GM21360 (cell line): Measurements from ENCODE around the gene TBC1D22A.

Experiments
- ATAC-seq: cut with Tn5 transposase; IDR thresholded peaks from one replicate; pipeline ENCODE4 v1.9.1; 2021; ENCODE audit warnings: mild to moderate bottlenecking, moderate library complexity; ENCODE audit not compliant: unreplicated experiment

Gene TBC1D22A

DNA sequence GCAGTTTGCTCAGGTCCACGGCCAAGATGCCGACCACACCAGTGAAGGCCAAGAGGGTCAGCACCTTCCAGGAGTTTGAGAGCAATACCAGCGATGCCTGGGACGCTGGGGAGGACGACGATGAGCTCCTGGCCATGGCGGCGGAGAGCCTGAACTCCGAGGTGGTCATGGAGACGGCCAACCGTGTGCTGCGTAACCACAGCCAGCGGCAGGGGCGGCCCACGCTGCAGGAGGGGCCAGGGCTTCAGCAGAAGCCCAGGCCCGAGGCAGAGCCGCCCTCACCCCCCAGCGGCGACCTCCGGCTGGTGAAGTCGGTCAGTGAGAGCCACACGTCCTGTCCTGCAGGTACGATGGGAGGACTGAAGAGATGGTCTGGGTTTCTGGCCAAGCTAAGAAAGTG, 31.0 kb downstream of the TBC1D22A start:
- ATAC-seq: no peak

DNA sequence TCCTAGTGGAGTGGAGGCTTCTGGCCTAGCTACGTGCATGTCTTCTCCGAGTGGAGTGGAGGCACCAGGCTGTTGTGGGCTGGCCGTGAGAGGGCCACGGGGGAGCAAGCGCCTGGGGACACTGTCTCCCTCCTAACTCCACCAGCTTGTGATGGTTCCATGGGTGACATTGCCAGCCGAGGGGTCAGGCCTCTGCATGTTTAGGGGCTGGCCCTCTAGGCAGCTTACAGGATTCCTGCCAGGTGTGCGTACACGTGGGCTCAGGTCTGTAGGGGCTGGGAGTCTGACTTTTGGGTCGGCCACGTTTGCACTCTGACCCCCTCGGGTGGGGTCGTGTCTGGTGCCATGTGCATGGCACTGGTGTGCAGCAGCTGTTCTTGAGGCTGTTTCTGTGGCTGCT, 31.6 kb downstream of the TBC1D22A start:
- no peak for ATAC-seq

DNA sequence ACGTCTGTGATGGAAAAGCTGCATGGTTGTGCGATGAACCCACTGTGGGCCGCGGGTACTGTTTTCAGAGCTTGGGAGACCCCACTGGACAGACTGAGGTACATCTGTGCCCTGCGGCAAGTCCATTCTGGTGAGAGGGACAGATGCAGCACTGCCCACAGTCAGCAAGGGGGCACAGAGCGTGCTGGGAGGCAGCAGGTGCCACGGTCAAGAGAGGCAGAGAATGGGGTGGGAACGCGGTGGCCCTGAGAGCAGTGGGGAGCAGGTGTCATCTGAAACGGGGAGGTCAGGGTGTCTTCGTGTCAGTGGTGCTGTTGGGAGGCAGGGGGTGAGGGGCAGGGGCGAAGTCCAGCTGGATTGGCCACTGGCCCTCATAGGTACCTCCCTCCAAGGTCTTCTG, 32.0 kb downstream of the TBC1D22A start:
- no peak for ATAC-seq

DNA sequence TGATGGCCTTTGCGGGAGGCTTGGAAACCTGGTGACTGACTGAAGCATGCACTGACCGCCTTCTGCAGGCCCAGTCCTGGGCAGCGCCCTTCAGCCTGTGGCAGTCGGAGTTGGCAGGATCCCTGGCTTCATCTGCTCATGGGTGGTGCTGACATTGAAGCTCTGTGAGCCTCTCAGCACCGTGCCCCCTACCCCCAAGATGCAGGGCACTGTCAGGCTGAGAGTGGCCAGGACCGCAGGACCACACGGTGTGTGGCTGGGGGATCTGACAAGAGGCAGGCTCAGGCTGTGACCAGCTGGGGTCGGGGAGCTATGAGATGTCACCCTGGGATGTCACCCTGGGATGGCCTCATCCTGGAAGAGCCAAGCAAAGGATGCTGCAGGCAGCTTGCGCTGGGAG, 32.7 kb downstream of the TBC1D22A start:
- ATAC-seq: no peak

DNA sequence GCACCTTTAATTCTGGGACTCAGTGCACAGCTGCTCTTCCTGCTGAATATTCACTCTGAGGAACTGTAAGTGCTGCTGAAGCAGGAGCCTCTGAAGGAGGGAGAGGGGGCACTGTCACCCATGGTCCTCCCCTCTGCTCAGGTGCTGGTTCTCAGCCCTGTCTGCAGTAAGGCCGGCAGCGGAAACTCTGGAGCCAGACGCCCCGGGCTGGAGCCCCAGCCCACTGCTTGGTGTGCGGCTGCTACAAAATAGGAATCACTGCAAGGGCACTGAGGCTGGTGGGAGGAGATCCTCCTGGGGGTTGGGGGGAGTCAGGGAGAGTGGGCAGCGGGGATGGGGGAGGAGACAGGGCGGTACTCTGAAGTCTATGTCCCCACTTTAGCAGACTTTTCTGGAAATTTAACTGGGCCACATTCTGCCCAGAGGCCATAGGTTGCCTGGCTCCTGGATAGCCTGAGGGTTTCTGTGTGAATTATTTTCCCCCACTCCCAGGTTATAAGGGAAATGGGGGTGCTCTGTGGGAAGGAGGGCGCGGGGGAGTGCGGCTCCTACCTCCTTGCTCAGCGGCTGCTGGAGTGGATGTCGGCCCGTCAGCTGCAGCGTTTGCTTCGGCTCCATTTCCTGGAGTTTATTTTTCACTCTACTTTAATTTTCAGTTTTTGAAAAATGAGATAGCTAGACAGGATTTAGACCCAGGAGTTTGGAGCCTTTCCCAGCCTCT, 33.6 kb downstream of the TBC1D22A start:
- no peak for ATAC-seq

DNA sequence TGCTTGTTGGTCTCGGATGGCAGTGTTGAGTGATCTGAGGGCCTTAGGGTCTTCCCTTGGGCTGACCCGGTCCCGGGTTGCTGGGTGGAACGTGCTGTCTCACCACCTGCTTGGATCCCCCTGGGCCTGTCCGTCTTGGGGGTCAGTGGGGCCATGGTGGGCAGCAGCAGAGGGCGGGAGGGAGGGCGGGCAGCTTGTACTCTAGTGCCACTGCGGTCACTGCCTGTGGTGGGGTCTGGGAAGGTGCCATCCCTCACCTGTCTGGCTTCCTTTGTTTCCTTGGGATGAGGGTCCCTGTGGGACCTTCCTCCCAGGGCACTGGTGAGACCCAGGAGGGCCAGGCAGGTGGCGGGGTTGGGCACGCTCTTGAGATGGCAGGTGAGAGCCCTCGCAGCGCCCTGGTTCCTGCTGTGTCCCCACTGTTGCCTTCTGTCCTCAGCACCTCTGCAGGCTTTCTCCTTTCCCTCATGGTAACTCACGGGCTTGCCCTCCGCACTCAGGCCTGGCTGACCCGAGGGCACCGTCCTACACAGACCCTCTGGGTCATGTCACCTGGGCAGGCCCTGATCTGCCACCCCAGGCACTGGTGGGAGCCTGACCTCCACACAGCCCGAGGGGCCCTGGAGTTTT, 34.2 kb downstream of the TBC1D22A start:
- no peak for ATAC-seq

DNA sequence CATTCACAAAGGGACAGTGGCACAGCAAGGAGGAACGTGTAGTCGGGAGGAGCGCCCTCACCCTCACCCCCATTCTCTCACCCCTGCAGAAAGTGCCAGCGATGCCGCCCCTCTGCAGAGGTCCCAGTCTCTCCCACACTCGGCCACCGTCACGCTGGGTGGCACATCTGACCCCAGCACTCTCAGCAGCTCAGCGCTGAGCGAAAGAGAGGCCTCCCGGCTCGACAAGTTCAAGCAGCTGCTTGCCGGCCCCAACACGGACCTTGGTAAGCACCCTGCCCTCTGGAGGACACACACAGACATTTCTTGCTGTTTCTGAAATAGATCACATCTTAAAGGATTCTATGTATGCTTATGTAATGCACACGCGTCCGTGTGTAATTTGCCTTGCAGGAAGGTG, 34.9 kb downstream of the TBC1D22A start:
- ATAC-seq: no peak

DNA sequence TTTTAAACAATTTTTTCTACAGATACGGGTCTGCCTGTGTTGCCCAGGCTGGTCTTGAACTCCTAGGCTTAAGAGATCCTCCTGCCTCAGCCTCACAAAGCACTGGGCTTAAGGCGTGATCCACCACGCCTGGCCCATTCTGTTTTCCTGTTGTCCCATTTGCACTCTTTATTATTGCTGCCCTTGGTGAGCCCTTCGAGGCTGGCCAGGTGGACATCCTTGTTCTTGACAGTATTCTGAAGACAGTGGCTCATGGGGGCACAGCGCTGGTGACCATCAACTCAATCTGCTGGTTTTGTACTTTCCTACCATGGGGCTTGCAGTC, 35.6 kb downstream of the TBC1D22A start:
- ATAC-seq: no peak

DNA sequence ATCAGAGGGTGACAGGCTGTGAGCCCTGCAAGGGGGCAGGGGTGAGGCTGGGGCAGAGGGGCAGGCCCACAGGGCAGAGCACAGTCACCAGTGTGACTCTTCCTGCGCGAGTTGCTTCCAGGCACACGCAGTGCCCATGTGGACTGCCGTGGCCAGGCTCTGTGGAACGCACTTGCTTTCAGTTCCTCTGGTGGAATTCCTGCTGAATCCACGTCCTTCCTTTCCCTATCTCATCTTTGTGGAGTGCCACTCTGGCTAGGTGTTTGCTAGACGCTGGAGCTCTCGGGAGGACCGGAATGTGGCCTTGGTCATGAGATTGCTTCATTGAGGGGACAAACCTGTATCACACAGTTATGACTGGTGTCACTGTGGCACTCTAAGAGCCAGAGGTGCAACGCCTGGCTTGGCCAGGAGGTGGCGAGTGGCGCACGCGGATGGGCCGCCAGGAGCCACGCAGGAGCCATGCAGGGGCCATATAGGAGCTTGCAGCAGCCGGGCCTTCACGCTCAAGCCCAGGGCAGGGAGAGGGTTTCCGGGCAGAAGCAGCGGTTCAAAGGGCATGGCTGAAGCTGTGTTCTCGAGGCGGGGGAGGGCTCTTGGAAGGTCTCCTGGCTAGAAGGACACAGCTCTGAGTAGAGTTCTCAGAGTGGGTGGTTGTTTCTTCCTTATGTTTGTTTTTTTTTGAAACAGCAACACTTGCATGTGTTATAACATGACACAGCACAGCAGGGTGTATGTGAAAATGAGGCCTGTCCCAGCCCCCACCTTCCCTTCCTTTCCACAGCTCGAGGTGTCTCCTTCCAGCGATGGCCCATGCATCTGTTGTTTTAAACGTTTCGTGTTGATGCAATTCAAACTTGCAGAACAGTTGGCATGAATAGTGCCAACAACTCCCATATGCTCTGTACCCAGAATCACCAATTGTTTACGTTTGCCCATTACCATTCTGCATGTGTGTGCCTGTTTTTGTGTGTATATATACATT, 36.2 kb downstream of the TBC1D22A start:
- ATAC-seq: peak; percentile 52

DNA sequence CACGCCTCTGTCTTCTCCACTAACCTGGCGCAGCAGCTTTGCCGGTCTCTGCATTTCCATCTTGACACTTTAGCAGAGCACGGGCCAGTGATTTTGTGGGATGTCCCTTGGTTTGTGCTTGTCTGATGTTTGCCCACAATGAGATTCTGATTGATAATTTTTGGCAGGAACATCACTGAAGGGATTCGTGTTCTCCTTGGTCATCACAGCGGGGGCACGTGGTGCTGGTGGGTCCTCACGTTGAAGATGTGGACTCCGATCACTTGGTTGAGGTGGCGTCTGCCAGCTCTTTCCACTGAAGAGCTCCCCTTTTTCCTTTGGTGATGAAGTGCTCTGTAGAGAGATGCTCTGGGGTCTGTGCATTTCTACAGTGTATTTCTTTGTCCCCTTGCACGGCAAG, 37.2 kb downstream of the TBC1D22A start:
- ATAC-seq: no peak

DNA sequence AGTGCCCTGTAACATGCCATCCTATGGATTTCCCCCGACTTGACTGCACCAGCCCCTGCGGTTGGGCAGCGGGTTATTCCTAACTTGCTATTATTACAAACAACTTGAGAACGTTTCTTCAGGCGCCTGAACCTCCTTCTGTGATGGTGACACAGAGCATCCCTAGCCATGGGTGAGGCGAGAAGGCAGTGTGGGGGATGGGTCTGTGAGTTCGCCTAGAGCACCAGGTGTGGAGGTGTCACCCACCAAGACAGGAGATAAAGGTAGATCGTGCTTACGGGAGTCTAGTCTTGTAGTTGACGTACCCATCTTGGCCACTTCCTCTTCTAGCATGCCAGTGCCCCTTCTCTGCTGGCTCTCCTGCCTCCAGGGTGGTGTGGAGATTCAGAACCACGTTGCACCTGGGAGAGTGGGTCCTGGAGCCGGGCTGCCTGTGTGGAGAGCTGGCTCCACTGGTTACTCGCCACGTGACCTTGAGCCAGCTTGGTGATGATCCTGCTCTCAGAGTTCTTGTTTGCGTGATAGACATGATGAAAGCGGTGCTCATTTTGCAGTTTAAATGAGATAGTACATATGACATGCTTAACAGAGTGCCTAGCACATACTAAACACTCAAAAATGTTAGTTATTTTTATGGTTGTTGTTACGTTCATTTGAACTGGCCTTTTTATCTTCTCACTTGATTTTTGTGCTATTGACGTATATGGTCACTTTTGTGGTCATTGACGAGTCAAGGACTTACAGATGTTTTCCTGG, 37.8 kb downstream of the TBC1D22A start:
- ATAC-seq: no peak

DNA sequence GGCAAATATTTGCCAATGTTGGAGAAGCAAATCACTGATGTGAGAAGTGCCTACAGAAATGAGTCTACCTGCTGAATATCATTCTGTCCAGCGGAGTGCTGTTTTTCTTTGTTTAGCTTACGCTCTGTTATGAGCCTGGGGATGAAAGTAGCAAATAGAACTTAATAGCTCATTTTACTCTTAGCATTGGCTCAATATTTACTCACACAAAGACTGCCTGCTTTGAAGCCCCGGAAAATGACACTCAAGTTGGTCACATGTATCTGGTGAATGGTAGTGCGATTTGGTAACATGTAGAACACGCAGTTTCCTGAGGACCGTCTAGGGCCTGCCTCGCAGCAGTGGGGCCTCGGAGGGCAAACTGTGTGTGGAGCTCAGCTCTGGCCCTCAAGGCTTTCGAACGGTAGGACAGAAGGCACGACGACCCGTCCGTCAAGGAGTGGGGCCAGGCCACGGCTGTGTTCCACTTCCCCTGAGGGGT, 38.9 kb downstream of the TBC1D22A start:
- no peak for ATAC-seq

DNA sequence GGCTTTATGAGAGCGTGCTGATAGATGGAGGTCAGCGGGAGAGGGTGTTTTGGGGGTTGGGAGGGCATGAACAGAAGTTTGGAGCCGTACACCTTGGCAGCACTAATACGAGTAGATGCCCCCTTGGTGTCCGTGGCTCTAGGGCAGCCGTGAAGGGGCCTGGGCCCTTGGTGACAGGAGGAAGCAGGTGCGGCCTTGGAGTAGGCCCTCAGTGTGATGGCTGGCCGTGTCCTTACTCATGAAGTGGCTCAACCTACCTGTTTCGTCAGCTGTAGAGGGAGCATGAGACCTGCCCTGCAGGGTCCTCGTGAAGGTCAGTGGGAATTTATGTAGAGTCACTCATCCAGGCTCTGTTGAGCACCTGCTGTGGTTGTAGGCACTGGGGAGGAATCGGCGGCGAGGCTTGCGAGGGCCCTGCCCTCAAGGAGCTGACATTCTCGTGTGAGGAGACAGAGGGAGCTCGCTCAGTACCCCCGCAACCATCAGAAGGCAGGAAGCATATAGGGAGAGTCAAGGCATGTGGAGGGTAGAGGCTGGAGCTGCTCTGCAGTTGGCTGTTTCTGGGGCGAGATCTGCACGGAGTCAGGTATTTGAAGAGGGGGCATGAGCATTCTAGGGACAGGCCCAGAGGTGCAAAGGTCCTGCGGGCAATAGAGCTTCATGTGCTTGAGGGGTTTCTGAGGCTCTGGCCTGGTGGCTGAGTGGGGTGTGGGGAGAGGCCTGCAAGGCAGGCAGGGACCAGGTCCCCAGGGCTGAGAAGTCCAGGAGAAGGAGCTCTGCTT, 39.6 kb downstream of the TBC1D22A start:
- ATAC-seq: no peak

DNA sequence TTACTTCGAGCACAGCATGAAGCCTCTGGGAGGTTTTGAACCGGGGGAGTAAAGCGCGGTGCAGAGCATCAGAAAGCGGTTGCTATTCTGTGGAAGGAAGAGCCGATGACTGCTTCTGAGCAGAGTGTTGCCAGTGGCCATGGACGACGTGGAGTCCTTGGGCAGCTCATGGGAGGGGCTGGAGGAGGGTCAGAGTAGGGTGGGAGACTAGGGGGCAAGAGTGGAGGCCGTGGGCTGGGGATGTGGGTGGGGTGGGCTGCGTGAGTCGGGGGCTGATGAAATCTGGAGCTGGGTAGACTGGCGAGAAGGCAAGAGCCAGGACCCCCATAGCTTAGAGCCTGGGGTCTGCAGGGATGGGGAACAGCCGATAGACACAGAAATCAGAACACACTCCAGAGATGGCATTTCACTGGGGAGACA, 40.2 kb downstream of the TBC1D22A start:
- ATAC-seq: no peak

DNA sequence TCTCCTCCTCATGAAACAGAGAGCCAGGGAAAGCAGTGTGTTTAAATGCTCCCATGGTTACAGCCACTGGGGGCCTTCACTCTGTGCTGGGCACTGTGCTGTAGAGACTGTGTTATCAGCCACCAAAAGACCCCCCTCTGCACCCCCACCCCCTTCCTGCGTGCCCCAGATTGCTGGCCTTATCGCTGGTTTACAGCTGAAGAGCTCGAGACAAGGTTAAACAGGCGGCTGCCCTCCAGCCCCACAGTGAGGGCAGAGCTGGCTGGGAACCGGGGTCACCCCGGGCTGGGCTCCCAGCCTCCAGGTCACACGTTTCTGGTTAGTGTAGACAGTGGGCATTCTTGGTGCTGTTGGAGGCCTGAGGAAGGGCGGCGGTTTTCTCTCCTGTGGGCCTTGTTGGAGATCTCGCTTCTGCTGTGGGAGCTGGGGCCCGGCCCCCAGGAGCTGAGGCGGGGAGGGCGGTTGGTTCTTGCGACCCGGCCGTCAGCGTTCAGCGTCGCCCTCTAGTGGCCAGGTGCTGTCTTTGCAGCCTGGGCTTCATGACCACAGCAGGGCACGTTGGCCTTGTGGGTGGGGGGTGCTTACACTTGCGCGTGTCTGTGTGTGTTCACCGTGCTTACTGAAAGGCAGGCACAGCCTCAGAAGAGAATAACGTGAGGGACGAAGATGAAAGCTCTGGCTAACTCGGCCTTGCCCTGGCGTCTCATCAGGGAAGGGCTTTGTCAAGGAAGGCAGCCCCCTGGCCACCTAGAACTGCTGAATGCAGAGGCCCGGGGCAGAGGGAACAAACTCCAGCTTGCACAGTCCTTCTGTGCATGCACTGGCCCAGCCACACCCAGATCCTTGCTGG, 40.8 kb downstream of the TBC1D22A start:
- ATAC-seq: no peak

DNA sequence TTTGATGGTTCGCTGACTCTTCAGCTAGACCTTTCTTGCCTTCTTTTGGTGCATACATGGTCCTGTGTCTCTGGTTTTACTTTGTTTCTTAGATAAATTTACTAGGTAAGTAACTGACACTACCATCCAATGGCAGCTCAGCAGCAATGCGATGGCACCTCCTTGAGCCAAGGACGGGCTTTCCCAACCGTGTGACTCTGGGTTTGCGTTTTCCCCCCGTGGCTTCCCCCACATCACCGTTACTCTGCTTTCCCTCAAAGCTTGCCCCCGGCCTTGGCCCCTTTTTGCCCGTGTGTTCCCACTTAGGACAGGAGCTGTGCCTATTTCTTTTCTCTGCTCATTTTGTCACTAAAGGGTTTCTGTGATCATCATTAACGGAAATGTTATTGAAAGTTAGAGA, 41.5 kb downstream of the TBC1D22A start:
- ATAC-seq: no peak

DNA sequence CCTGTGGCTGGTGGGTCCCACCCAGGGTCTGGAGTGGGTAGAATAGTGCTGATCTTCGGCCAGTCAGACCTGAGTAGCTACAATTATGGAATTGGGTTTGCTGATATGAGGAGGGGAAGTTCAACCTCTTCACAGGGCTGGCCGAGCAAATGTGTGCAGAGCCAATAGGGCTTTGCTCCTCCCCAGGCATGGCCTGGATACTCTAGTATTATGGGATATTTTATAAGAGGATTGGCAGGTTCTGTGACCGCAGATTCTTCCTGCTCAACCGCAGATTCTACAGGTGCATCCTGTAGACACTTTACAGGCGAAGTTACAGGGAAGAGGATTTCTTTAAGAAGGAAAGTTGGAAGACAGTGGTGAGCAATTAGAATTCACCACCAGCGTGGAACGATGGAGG, 44.3 kb downstream of the TBC1D22A start:
- ATAC-seq: no peak

DNA sequence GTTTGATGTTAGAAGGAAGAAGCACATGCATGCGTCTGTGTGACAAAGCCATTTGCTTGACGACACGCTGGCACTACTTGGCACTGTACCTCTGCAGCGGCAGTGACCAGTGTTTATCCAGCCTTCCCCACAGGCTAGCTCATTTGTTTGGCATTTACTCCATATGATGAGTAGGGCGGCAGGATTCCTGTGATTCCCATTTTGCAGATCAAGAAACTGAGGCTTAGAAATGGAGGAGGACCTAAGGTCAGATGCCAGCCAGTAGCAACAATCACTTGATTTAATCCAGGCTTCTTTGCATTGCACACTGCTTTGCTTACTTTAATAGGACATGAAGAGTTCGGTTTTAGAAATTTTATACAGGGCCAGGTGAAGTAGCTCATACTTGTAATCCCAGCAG, 45.0 kb downstream of the TBC1D22A start:
- ATAC-seq: no peak

DNA sequence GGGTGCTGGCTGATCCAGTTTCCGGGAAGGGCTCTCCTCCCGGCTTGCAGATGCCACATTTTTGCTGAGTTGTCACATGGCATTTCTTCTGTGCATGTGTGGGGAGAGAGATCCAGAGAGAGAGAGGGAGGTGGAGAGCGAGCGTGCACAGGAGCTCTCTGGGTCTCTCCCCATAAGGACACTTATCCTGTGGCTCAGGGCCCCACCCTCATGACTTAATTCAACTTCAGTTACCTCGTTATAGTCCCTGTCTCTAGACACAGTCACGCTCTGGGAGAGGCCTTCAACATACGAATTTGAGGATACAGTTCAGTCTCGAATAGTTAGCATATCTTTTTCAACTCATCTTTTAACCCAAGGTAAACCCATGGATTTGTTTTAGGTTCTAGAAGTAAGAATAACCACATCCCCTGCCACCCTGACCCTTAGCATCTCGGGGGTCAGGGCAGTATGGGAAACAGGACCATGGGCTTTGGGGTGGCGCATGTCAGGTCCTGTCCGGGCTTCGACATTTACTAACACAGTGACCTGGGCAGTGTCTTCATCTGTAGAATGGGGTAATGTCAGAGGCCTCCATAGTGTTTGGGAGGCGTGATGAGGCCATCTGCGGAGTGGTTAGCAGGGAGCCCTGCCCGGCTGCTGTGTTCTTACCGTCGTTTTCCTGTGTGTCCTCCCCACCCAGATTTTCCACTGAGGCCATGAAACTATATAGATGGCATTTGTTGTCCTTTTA, 46.9 kb downstream of the TBC1D22A start:
- no peak for ATAC-seq
